CD4-positive, alpha-beta T cell treated with Interleukin-17A for 1 hour (primary cell): Measurements from ENCODE around the gene PTCD2.

ENCODE experiments used
- DNase-seq: peaks from one replicate; pipeline ENCODE4 v3.0.0-alpha.2; 2020

PTCD2 gene, protein sequence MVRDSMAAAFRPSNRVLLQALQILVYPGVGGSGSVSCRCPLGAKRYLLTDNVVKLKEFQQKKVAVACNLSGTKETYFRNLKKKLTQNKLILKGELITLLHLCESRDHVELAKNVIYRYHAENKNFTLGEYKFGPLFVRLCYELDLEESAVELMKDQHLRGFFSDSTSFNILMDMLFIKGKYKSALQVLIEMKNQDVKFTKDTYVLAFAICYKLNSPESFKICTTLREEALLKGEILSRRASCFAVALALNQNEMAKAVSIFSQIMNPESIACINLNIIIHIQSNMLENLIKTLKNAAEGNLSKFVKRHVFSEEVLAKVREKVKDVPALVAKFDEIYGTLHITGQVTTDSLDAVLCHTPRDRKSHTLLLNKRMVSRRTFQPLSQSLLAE

DNA sequence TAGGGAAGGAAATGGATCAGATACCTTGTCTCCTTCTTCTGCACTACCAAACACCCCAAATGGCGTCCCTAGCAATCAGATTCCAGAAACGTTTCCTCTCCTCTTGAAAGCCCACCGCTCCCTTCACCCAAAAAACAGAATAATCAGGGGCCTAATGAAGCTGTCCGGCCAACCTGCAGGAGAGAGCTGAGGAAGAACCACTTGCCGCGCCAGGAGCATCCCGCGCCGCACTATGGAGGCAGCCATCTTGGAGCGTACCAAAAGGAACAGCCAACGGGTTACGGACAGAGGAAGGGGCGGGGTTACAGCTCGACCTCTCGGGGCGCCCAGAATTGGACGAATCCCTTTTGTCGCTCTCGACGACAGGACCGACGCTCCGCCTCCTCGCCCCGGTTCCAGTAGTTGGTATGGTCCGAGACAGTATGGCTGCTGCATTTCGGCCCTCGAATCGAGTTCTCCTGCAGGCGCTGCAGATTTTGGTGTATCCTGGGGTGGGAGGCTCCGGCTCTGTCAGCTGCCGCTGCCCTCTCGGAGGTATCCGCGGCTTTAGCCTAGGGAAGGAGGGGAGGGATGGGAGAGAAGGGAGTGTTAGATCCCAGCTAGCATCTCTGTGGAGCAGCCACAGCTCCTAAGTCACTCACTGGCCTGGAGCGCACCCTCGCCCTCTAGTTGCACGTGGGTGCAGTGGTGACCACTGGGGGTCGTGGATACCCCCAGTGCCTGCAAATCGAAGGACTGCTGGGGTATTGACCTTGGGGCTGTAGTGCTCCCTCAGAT lies at the start of gene PTCD2, which contains the start of gene MRPS27:
Gene PTCD2, plus strand, starts transcription at position 398 of the 777 bp plus-strand sequence. Its CDS starts 10 bp downstream, at position 408.
Gene MRPS27, minus strand, starts transcription at position 265 of the 777 bp plus-strand sequence. Its CDS starts 19 bp downstream, at position 246.
- DNase-seq = peak; percentile 97

DNA sequence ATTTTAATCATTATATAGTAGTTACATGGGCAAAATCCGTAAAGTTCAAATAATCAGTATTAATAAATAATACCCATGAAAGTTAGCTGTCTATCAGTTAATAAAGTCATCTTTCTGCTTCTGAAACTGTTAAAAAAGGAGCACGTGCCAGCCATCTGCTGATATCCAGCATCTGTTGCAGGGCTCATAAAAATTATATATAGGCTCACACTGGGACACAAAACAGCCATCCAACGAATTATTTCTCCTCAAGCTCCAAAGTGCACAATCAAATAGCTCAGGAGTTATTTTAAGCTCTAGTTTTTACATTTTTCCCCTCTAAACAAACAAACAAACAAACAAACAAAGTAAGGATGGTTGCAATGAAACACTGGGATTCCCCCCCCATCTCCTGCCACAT lies 48.5 kb upstream of the PTCD2 start:
- DNase-seq = no peak

DNA sequence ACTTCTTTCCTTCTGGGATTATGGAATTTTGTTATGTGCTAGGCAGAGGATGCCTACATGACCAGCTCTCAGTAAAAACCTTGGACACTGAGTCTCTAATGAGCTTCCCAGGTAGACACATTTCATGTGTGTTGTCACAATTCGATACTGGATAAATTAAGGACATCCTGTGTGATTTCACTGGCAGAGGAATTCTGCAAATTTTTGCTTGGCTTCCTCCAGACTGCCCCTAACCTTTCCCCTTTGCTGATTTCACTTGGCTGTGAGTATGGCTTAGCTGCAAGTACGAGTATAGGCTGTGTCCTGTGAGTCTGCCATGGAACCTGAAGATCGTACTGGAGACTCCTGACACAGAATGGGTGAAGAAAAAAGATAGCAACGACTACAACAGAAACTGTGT lies 47.8 kb upstream of the PTCD2 start:
- no peak for DNase-seq

GRCh38 chr5:72273547-72273946 lies 46.6 kb upstream of the PTCD2 start:
- no peak for DNase-seq

DNA sequence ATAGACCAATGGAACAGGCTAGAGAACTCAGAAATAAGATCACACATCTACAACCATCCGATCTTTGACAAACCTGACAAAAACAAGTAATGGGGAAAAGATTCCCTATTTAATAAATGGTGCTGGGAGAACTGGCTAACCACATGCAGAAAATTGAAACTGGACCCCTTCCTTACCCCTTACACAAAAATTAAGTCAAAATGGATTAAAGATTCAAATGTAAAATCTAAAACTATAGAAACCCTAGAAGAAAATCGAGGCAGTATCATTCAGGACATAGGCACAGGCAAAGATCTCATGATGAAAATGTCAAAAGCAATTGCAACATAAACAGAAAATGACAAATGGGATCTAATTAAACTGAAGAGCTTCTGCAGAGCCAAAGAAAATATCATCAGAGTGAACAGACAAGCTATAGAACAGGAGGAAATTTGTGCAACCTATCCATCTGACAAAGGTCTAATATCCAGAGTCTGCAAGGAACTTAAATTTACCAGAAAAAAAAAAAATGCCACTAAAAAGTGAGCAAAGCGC lies 43.9 kb upstream of the PTCD2 start:
- DNase-seq = no peak

GRCh38 chr5:72280581-72281069 lies 39.5 kb upstream of the PTCD2 start:
- peak; percentile 9 for DNase-seq

GRCh38 chr5:72281430-72281763 lies 38.8 kb upstream of the PTCD2 start:
- DNase-seq = no peak

DNA sequence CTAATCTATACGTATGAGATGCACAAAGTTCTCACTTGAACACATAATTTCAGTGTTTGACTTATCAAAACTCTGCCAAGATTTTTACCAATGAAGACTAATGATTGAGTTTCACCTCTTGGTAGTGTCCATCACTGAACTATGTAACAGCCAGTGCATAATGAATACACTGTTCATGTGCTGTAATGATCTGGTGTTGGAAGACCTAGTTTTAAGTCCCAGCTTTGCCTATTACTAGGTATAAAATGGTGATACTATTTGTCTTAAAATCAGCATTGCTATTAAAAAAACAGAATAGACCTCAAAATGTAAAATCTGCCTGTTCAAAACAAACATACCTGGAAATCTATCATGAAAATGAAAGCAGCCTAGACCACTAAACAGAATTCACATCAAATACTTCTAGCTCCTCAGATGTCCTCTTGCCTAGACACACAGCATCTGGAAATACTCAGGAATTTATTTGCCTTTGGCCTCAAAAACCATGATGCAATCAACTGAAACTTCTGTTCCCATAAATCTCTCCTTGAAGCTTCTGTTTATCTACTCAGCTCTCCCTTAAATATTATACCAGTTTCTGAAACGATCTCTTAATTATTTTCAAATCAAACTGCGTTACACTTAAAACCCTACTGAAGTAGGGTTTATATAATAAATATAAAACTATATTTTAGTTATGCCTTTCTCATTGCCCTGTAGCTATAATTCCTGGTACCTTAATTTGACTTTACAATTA lies 38.2 kb upstream of the PTCD2 start:
- no peak for DNase-seq

- DNase-seq = no peak
These were observed 37.3 kb upstream of the PTCD2 start for GRCh38 chr5:72282878-72283277.

- no peak for DNase-seq
These were observed 36.8 kb upstream of the PTCD2 start for GRCh38 chr5:72283358-72283757.

GRCh38 chr5:72284559-72285423 lies 35.4 kb upstream of the PTCD2 start:
- DNase-seq = no peak

- DNase-seq = no peak
These were observed 34.8 kb upstream of the PTCD2 start for GRCh38 chr5:72285424-72285821.

DNA sequence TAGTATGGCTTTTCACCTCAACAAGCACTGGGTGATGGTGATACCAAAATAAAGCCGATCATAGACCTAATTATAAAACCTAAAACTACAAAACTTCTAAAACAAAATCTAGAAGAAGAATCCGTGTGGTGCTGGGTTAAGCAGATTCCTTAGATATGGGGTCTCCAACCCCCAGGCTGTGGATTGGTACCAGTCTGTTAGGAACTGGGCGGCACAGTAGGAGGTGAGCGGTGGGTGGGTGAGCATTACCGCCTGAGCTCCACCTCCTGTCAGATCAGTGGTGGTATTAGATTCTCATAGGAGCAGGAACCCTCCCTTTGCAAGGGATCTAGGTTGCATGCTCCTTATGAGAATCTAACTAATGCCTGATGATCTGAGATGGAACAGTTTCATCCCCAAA lies 33.4 kb upstream of the PTCD2 start:
- DNase-seq = no peak

DNA sequence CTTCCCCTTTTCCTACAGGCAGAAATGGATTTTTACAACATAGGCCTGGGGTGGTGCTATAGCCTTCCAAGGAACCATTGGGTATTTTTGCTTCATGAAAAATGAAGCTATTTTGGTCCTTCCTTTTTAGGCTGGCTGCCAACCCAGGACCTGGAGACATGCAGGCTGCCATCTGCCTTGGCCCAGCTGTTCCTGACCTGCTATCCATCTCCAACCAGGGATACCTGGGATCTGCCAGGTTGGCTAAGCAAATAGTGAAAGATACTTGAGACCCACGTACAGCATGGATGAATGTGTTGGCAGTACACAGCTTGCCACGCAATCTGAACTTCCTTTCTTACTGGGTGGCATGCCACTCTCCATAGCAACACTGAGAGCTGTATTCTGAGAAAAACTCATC lies 31.2 kb upstream of the PTCD2 start:
- no peak for DNase-seq

- DNase-seq = no peak
These were observed 29.6 kb upstream of the PTCD2 start for GRCh38 chr5:72290356-72291133.

DNA sequence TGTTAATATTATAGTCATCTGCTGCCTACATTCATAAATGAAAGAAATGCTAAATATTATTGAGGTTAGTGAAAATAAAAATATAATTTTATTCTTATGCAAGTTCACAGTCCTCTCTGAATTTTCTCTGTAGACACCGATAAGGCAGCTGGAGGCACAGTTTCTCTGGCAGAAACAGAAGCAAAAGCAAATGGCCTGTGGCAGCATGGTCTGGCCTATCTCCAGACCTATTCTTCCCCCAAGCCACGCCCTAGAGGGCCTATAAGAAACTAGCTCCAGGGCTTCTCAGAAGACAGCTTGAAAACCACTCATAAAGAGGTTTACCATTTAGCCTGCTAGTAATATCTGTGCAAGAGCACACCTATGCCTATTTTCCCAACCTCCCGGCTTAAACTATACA lies 28.6 kb upstream of the PTCD2 start:
- no peak for DNase-seq

- DNase-seq = no peak
These were observed 27.8 kb upstream of the PTCD2 start for GRCh38 chr5:72292411-72292810.

GRCh38 chr5:72293495-72294055 lies 26.6 kb upstream of the PTCD2 start:
- no peak for DNase-seq

GRCh38 chr5:72294473-72294872 lies 25.7 kb upstream of the PTCD2 start:
- DNase-seq = no peak

DNA sequence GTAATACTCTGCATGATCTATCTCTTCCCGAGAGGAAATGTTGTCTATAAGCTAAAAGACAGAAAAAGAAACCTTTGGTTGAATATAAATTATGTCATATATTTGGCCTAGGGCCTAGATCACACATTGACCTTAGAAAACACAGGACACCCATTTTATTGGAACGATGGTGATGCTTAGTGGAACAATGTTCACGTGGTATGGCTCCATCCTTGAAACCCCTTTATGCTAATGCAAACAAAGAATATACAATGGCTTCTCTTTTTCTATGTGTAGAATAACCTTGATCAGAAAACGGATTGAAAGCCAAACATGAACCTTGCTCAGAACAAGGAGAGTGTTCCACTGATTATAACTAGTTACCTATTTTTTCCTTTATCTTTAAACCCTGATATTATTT lies 24.6 kb upstream of the PTCD2 start:
- DNase-seq = no peak

GRCh38 chr5:72296256-72296655 lies 23.9 kb upstream of the PTCD2 start:
- no peak for DNase-seq
